ENCODE results near the gene GOLPH3L.
"Not testable (repeated sequence)": the region's sequence is repeated elsewhere in the genome, so short reads cannot be mapped to it uniquely, and the experiment has no call there.

Gene GOLPH3L
- total RNA-seq, result 8.4 to 18.8 (median 14.7) reads per million in 4 donors

DNA sequence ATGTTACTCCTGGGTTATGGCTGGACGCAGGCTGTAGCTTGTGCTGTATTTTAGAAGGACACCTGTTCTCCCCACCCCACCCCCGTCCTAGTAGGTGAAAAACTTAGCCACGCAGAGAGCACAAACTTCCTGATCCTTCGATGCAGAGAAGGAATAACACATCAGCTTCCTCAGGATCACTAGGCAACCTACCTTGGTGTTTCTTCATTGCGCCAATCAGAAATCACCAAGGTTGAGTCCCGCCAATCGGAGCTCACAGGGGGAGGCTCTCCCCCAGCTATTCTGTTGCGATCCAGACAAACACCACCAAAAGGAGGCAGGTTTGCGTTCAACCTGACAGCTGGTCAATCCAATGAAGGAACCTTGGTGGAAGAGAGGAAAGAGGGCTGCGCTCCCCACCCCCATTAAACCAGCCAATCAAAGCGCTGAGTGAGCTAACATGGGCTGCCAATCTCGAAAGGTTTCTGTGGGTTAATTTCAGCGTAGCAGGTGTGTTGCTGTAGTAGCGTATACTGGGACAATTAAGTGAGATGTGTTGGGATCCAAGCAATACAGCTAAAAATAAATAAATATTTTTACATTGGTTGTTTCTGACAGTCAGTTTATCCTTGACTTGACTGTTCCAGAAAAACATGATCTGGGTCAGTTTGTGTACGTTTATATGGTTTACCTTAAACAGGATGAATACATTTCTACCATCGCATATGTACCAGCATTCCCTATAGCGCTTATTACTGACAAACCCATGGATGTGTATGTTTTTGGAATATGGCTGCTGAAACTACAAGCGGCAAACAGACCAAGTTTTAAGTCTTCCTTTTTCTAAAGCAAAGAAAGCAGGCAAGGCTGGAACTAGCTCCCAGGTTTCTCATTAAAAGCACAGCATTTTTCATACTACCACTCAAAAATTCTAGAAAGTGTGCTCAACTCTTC, at the start of gene GOLPH3L:
TSS of gene GOLPH3L (minus strand) at position 160 of the 933 bp plus-strand sequence. CDS start 2,316 bp downstream, outside the sequence.
- DNase-seq, result peak; percentile 66 to 96 (median 81)

- DNase-seq, result no peak
Observed at GRCh38 chr1:150730130-150730721, 33.3 kb upstream of the GOLPH3L start.

GRCh38 chr1:150724336-150724735, 27.4 kb upstream of the GOLPH3L start:
- DNase-seq, result no peak

- DNase-seq, result no peak
Observed at GRCh38 chr1:150720703-150721102, 23.7 kb upstream of the GOLPH3L start, which contains the start of gene HORMAD1. Gene HORMAD1 (minus strand): TSS chr1:150720895. CDS start chr1:150719505, 1,390 bp downstream.

DNA sequence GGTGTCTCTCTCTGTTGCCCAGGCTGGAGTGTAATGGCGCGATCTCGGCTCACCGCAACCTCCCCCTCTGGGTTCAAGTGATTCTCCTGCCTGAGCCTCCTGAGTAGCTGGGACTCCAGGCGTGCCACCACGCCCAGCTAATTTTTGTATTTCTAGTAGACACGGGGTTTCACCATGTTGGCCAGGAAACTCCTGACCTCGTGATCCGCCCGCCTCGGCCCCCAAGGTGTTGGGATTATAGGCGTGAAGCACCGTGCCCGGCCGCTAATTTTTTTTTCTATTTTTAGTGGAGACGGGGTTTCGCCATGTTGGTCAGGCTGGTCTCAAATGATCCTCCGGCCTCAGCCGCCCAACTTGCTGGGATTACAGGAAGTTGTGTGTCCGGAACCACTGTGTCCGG, 23.1 kb upstream of the GOLPH3L start:
- no peak for DNase-seq

DNA sequence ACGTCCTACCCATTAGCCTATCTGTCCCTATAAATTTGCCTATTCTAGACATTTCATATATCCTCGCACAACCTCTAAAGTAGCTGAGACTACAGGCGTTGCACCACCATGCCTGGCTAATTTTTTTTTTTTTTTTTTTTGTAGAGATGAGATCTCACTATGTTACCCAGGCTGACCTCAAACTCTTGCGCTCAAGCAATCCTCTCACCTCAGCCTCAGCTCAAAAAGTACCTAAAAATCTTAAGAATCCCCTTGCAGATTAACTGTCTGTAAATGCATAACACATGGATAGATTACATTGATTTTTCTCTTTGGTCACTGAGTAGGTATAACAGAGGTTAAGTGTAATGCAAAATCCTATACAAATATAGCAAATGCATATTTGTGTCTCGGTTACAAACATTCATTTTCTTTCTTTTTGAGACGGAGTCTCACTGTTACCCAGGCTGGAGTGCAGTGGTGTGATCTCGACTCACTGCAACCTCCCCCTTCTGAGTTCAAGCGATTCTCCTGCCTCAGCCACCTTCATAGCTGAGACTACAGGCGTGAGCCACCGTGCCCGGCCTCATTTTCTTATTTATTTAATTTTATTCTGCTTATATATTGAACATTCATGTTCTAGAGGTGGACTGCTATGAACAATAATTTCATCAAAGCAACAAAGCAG, 21.4 kb upstream of the GOLPH3L start:
- no peak for DNase-seq

DNA sequence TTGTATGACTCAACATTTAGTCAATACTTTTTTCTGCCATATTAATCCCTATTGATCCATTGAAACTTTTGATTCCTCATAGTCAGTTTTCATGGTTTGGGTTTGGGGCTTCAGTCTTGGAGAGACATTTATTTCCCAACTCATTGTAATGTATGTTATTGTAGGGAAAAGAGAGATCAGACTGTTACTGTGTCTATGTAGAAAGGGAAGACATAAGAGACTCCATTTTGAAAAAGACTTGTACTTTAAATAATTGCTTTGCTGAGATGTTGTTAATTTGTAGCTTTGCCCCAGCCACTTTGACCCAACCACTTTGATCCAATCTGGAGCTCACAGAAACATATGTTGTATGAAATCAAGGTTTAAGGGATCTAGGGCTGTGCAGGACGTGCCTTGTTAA, 12.1 kb upstream of the GOLPH3L start:
- not testable (repeated sequence) for DNase-seq

- DNase-seq, result peak in 1 of 5 donors; percentile 29
Observed at GRCh38 chr1:150708595-150708994, 11.6 kb upstream of the GOLPH3L start.

- DNase-seq, result no peak
Observed at GRCh38 chr1:150706091-150706490, 9.1 kb upstream of the GOLPH3L start.

DNA sequence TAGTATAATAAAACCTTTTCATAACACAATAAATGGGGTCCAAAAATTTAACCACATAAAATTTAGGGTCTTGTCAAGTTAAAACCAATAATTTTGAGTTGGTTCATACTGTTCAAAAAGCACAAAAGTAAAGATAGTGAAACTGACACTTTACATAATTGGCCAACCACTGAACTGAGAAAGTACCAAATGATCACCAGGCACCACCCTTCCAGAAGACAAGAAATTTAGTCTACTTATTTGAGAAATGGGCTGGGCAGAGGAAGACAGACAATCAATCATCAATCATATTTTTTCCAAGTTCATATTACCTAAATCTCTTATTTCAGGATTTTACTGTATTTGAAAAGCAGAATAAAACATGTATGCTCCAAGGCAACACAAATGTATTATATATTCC, 6.5 kb upstream of the GOLPH3L start:
- no peak for DNase-seq

DNA sequence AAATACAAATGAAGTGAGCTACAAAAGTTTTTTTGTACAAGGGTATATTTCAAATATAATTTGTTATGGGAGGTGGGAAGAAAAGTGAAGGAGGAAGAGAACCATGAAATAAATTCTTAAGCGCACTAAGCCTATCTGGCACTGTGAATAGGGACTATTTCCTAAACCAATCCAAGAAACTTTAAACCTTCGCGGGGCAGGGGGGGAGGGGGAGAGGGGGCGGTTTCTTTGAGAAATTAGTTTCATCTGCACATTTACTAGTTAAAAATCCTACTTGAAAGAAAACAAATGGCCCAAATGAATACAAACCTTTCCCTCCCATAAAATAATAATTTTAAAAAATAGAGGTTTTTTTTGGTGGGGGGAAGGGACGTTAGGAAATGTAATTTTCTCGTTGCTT, 364 bp downstream of the GOLPH3L start:
- DNase-seq, result no peak

GRCh38 chr1:150696162-150696561, 792 bp downstream of the GOLPH3L start:
- no peak for DNase-seq

GRCh38 chr1:150695561-150695960, 1.4 kb downstream of the GOLPH3L start:
- no peak for DNase-seq

DNA sequence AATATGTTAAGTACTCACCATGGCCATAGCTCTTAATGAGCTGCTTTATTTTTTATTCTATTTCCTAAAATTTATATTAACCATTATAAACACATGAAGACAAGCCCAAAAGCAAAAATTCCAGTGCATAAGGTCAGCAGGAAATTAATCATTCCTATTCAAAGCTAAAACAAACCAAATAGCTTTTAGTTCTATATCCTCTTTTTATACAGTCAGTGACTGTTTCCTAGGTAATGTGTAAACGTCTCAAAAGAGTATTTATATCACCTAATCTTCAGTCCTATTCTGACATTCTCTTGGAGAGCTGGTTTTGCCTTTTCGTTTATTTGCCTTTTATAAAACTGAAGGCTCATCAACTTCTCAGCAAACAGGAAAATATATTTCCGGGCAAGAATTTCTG, 4.2 kb downstream of the GOLPH3L start:
- no peak for DNase-seq

DNA sequence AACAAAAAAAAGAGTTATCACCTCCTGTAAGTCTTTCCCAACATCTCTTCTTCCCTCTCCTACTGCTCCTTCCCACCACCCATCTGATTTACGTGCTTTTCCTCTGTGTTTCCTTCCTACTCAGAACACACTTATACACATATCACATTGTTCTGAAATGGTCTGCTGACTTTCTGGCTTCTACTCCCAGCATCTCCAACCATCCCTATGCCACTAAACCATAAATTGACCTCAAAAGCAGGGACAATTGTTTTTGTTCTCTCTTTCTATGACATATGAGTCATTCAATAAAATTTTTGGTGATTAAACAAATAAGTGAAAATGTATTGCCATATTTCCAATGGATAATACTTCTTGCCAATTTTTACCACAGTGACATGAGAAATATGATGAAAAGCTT, 8.2 kb downstream of the GOLPH3L start:
- DNase-seq, result no peak

- no peak for DNase-seq
Observed at GRCh38 chr1:150686275-150686674, 10.7 kb downstream of the GOLPH3L start.

DNA sequence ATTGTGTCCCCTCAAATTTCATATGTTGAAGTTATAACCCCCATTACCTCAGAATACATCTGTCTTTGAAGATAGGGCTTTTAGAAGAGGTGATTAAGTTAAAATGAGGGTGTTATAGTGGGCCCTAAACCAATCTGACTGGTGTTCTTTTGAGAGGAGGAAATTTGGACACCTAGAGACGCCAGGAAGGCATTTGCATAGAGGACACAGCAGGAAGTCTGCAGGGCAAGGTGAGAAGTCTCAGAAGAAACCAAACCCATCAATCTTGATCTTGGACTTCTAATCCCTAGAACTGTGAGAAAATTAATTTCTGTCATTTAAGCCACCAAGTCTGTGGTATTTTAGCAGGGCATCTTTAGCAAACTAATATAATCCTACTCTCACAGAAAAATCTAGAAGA, 13.0 kb downstream of the GOLPH3L start:
- no peak for DNase-seq

DNA sequence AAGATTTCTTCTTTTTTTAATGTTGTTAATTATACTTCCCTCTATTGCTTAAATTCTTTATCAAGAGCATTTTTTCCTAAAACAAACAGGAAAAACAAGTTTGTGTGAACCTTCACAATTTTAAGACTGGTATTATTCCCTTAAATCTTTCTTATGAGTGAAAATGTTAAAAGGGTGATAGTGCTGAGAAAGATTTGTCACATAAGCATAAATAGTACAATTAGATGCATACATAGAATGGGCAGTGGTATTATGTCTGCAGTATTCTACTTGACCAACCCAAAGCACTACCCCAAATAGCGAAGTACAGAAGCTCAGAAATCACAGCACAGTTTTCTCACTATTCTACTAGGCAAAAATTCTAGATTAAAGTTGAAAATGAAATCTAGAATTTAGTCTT, 18.0 kb downstream of the GOLPH3L start:
- DNase-seq, result no peak

GRCh38 chr1:150674881-150675280, 22.1 kb downstream of the GOLPH3L start:
- DNase-seq, result no peak

DNA sequence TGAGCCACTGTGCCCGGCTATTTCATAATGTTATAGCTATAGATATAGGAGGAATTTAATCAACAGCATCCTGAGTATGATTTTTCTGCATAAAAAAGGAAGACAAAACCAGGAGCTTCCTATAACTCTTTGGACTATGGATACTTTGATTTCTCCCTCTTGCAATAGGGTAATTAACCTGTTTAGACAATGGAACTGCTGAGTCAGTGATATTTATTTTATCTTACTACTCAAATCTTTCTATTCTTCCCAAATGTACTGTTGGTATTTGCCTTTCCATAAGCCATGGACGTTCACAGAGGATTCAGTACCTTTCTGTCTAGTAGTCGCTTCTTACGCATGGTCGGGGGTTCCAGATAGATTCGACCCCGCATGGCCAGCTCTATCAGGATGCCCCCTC, 33.6 kb downstream of the GOLPH3L start:
- DNase-seq, result no peak

DNA sequence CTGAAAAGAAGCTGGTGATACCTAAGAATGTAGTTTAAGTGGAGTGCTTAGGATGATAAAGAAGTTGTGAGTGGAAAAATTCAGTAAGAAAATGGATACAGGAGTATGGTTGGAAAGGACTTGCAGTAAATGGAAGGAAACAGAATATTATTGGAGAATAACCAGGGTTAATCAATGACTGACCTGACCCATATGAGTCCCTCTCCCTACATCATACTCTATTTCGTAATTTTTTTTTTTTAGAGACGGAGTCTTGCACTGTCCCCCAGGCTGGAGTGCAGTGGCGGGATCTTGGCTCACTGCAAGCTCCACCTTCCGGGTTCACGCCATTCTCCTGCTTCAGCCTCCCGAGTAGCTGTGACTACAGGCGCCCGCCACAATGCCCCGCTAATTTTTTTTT, 34.1 kb downstream of the GOLPH3L start:
- no peak for DNase-seq

DNA sequence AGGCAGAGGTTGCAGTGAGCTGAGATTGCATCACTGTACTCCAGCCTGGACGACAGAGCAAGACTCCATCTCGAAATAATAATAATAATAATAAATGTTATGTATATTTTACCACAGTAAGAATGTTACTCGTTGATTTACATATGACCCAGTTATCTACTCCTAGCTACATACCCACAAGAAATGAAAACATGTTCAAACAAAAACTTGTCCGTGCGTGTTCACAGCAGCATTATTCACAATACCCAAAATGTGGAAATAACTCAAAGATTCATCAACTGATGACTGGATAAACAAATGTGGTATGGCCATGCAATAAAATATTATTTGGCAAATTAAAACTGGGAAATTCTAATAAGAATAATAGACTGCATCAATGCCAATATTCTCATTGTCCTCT, 35.8 kb downstream of the GOLPH3L start:
- DNase-seq, result no peak

DNA sequence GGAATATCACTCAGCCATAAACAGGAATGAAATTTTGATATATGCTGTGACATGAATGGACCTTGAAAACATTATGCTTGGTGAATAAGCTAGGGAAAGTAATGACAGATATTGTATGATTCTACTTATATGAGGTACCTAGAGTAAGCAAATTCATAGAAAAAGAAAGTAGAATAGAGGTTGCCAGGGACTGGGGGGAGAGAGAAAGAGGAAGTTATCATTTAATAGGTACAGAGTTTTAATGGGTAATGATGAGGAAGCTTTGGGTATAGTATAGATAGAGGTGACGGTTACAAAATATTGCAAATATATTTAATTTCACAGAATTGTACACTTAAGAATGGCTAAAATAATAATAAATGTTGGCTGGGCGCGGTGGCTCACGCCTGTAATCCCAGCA, 36.4 kb downstream of the GOLPH3L start:
- DNase-seq, result no peak

Measured in T-helper 1 cell (primary cell).